ENCODE results near the gene MEF2B. TPM values are rescaled to one million over a fixed set of nuclear protein-coding genes. Genes with fewer than 3 reads are reported as not detected.

MEF2B gene
- total and polyA plus RNA-seq, 2 donors (not counting 3 experiments of a cell fraction or from before 2014, with no cell fraction given), result 0.52 to 1.2 TPM

DNA sequence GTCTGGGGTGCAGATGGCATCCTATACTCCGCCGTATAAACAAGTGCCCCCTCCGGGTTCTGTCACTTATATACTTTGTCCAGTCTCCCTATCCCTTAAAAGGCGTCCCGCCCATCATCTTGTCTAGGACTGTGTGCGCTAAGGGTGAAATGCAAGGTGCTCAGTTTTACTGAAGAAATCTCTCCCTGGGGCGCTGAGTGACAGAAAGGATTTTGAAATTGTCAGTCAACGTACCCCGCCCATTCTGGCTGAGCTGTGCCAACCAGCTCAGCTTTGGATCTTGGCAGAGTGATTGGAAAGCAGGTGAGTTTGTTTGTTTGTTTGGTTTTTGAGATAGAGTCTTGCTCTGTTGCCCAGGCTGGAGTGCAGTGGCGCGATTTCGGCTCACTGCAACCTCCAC lies 27.7 kb downstream of the MEF2B start:
- no peak overlapping the region for H3K9ac ChIP-seq (replicated peaks; ENCODE audit: extremely low read depth, insufficient read depth, low read length)
- no peaks in the 10 kb centered on the region for H3K9me3 ChIP-seq (replicated peaks; ENCODE audit: control insufficient read depth, insufficient read depth, low read length)
- dilution Hi-C loops (cut with MboI; ENCODE audit: extremely low pct_ligation_motif_present, low sequenced_read_pairs) (no loop called here), intact Hi-C loops (cut with micrococcal nuclease) (no loop called here)
- H3K27me3 ChIP-seq (ENCODE audit: control insufficient read depth in 2 of 2, insufficient read depth in 2 of 2, low read length in 2 of 2), result no peaks in the 10 kb centered on the region
- H3K4me2 ChIP-seq (ENCODE audit: insufficient read depth, low read length), result no peak overlapping the region
- no peaks in the 10 kb centered on the region for H3K36me3 ChIP-seq (ENCODE audit: control insufficient read depth in 2 of 2, extremely low read depth in 1 of 2, insufficient read depth in 2 of 2, low read length in 2 of 2)
- BruUV-seq (replicated peaks), result no TSS peak
- ChIA-PET CTCF (interaction anchor here (0.7 to 3.7 kb wide), 5 partner anchors 12 to 90 kb away, joined by 3 to 14 read pairs (median 9); no protein-coding TSS in a partner anchor), POLR2A (interaction anchor here (0.6 kb wide), 1 partner anchor 51 kb away, joined by 4 read pairs; no protein-coding TSS in a partner anchor)
- FAIRE-seq (no peak), DNase-seq (ENCODE audit: low read depth, low spot score) (no peak)
- no peak overlapping the region for H3K4me3 ChIP-seq (replicated peaks in 1 of 3; ENCODE audit: insufficient read depth in 1 of 3, low read depth in 1 of 3, low read length in 3 of 3)
- H3K9me1 ChIP-seq (replicated peaks; ENCODE audit: control insufficient read depth, extremely low read depth, insufficient read depth, low read length), result no peaks in the 10 kb centered on the region
- H4K20me1 ChIP-seq (replicated peaks; ENCODE audit: control insufficient read depth, extremely low read depth, insufficient read depth, low read length), result no peaks in the 10 kb centered on the region
- H3K4me1 ChIP-seq (ENCODE audit: control insufficient read depth, extremely low read depth, insufficient read depth, low read length), result peaks cover 8% of the 10 kb centered on the region
- no peaks in the 10 kb centered on the region for H3K79me2 ChIP-seq (ENCODE audit: control insufficient read depth, insufficient read depth, low read length)
- no peak for TF ChIP-seq FOS (IDR thresholded peaks at IDR 0.05; ENCODE audit: borderline replicate concordance, insufficient read depth, low read length)
- no peak for TF ChIP-seq POLR2A (IDR thresholded peaks at IDR 0.05; ENCODE audit: low read depth, low read length)
- TF ChIP-seq MYC (IDR thresholded peaks at IDR 0.05; ENCODE audit: low read depth, low read length), result no peak
- no peak overlapping the region for H2AFZ ChIP-seq (ENCODE audit: low read depth, low read length)
- H3K27ac ChIP-seq (ENCODE audit: insufficient read depth, low read depth, low read length), result no peak overlapping the region

- no peaks in the 10 kb centered on the region for H3K27me3 ChIP-seq (ENCODE audit: control insufficient read depth in 2 of 2, insufficient read depth in 2 of 2, low read length in 2 of 2)
- no peaks in the 10 kb centered on the region for H3K79me2 ChIP-seq (ENCODE audit: control insufficient read depth, insufficient read depth, low read length)
- H3K27ac ChIP-seq (ENCODE audit: insufficient read depth, low read depth, low read length), result no peak overlapping the region
- H3K4me1 ChIP-seq (ENCODE audit: control insufficient read depth, extremely low read depth, insufficient read depth, low read length), result peaks cover 8% of the 10 kb centered on the region
- H4K20me1 ChIP-seq (replicated peaks; ENCODE audit: control insufficient read depth, extremely low read depth, insufficient read depth, low read length), result no peaks in the 10 kb centered on the region
- FAIRE-seq, result no peak
- TF ChIP-seq FOS (IDR thresholded peaks at IDR 0.05; ENCODE audit: borderline replicate concordance, insufficient read depth, low read length) (no peak), EZH2 (IDR thresholded peaks at IDR 0.05; ENCODE audit: borderline replicate concordance, low read depth, low read length, severe bottlenecking) (no peak), GATA2 (IDR thresholded peaks at IDR 0.05; ENCODE audit: insufficient read depth, insufficient read length, low read depth, low read length) (no peak), JUN (IDR thresholded peaks at IDR 0.05; ENCODE audit: borderline replicate concordance, insufficient read depth, insufficient read length, low read depth) (no peak), MAX (IDR thresholded peaks at IDR 0.05; ENCODE audit: insufficient read depth, insufficient read length) (no peak), POLR2A (IDR thresholded peaks at IDR 0.05; ENCODE audit: low read depth, low read length) (no peak), MYC (IDR thresholded peaks at IDR 0.05; ENCODE audit: low read depth, low read length) (no peak), POLR2AphosphoS5 (IDR thresholded peaks at IDR 0.05; ENCODE audit: insufficient read depth, low read depth, low read length) (no peak)
- TF ChIP-seq, protein P1, sequence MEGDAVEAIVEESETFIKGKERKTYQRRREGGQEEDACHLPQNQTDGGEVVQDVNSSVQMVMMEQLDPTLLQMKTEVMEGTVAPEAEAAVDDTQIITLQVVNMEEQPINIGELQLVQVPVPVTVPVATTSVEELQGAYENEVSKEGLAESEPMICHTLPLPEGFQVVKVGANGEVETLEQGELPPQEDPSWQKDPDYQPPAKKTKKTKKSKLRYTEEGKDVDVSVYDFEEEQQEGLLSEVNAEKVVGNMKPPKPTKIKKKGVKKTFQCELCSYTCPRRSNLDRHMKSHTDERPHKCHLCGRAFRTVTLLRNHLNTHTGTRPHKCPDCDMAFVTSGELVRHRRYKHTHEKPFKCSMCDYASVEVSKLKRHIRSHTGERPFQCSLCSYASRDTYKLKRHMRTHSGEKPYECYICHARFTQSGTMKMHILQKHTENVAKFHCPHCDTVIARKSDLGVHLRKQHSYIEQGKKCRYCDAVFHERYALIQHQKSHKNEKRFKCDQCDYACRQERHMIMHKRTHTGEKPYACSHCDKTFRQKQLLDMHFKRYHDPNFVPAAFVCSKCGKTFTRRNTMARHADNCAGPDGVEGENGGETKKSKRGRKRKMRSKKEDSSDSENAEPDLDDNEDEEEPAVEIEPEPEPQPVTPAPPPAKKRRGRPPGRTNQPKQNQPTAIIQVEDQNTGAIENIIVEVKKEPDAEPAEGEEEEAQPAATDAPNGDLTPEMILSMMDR (IDR thresholded peaks at IDR 0.05; ENCODE audit: extremely low read depth in 1 of 2, insufficient read depth in 1 of 2, low read depth in 1 of 2, low read length in 2 of 2), result no peak
- intact Hi-C loops (cut with micrococcal nuclease), result no loop called here
- H2AFZ ChIP-seq (ENCODE audit: low read depth, low read length), result no peak overlapping the region
- no peaks in the 10 kb centered on the region for H3K9me3 ChIP-seq (replicated peaks; ENCODE audit: control insufficient read depth, insufficient read depth, low read length)
- no TSS peak for BruUV-seq (replicated peaks)
- no peak overlapping the region for H3K4me2 ChIP-seq (ENCODE audit: insufficient read depth, low read length)
- no peak overlapping the region for H3K9ac ChIP-seq (replicated peaks; ENCODE audit: extremely low read depth, insufficient read depth, low read length)
- ChIA-PET CTCF (interaction anchor here (0.8 to 3.7 kb wide), 7 partner anchors 18 to 88 kb away, joined by 3 to 14 read pairs (median 4); no protein-coding TSS in a partner anchor), POLR2A (no interaction called here)
- H3K9me1 ChIP-seq (replicated peaks; ENCODE audit: control insufficient read depth, extremely low read depth, insufficient read depth, low read length), result no peaks in the 10 kb centered on the region
- H3K4me3 ChIP-seq (replicated peaks in 1 of 3; ENCODE audit: insufficient read depth in 1 of 3, low read depth in 1 of 3, low read length in 3 of 3), result no peak overlapping the region
- H3K36me3 ChIP-seq (ENCODE audit: control insufficient read depth in 2 of 2, extremely low read depth in 1 of 2, insufficient read depth in 2 of 2, low read length in 2 of 2), result no peaks in the 10 kb centered on the region
- no peak for DNase-seq (ENCODE audit: low read depth, low spot score)
- dilution Hi-C loops (cut with MboI; ENCODE audit: extremely low pct_ligation_motif_present, low sequenced_read_pairs), result no loop called here
These were observed 29.6 kb downstream of the MEF2B start for GRCh38 chr19:19140476-19140875.
